SU-DHL-6 (cell line): Measurements from ENCODE around the gene SDK1.

Experiments used
- H2AFZ ChIP-seq: fragments of 200-600 bp; sonication (generic); 2 replicates; pipeline ENCODE4 v1.6.1; 2014; ENCODE audit warnings: low read depth, mild to moderate bottlenecking, moderate library complexity, mixed read lengths, antibody characterized with exemption, low read length; ENCODE audit not compliant: severe bottlenecking
- H3F3A ChIP-seq: fragments of 200-600 bp; shearing (Covaris generic); 2 replicates; pipeline ENCODE4 v1.6.0; 2016; ENCODE audit warnings: antibody characterized with exemption, mild to moderate bottlenecking; ENCODE audit not compliant: insufficient read depth
- H3K27ac ChIP-seq: fragments of 200-600 bp; sonication (generic); 2 replicates; pipeline ENCODE4 v1.5.1; 2016; ENCODE audit warnings: low read depth, mild to moderate bottlenecking, low read length, moderate library complexity, mixed read lengths
- H3K27me3 ChIP-seq: fragments of 200-600 bp; sonication (generic), shearing (Covaris generic); 2 replicates; pipeline ENCODE4 v1.6.0; 2014; ENCODE audit warnings: mild to moderate bottlenecking, low read length
- H3K36me3 ChIP-seq: fragments of 200-600 bp; sonication (generic); 2 replicates; pipeline ENCODE4 v1.6.1; 2014; ENCODE audit warnings: mild to moderate bottlenecking, low read length, mixed read lengths
- H3K4me2 ChIP-seq: fragments of 300-600, 200-600 bp; shearing (Covaris generic), sonication (generic); 2 replicates; pipeline ENCODE4 v1.6.0; 2014; ENCODE audit warnings: low read length, low read depth, mild to moderate bottlenecking; ENCODE audit not compliant: poor library complexity, severe bottlenecking
- H3K4me3 ChIP-seq: fragments of 200-600 bp; sonication (generic); 2 replicates; pipeline ENCODE4 v1.5.1; 2014; ENCODE audit warnings: antibody characterized with exemption, low read length, mild to moderate bottlenecking, mixed read lengths; ENCODE audit not compliant: insufficient read depth, poor library complexity, severe bottlenecking
- H3K79me2 ChIP-seq: fragments of 200-600 bp; sonication (generic); 2 replicates; pipeline ENCODE4 v1.6.1; 2014; ENCODE audit warnings: mild to moderate bottlenecking, low read length, moderate library complexity; ENCODE audit not compliant: insufficient read depth
- H3K9ac ChIP-seq: fragments of 200-600 bp; sonication (generic); 2 replicates; pipeline ENCODE4 v1.7.0; 2014; ENCODE audit warnings: mild to moderate bottlenecking, low read length
- H3K9me2 ChIP-seq: fragments of 200-600 bp; sonication (generic); replicated peaks from 2 replicates; pipeline ENCODE4 v1.6.1; 2014; ENCODE audit warnings: low read length; ENCODE audit not compliant: insufficient read depth
- H3K9me3 ChIP-seq: fragments of 200-600 bp; sonication (generic); 2 replicates; pipeline ENCODE4 v1.6.1; 2014; ENCODE audit warnings: low read length, mixed read lengths; ENCODE audit not compliant: insufficient read depth
- H4K20me1 ChIP-seq: fragments of 200-600 bp; sonication (generic); 2 replicates; pipeline ENCODE4 v1.6.1; 2014; ENCODE audit warnings: low read depth, mild to moderate bottlenecking, antibody characterized with exemption, low read length, moderate library complexity, mixed read lengths
- CTCF ChIP-seq: fragments of 200-600 bp; sonication (generic); IDR thresholded peaks from one replicate; pipeline ENCODE4 v1.5.1; 2017; ENCODE audit warnings: antibody characterized with exemption, mild to moderate bottlenecking, low read length, moderate library complexity; ENCODE audit not compliant: insufficient read depth, poor library complexity, severe bottlenecking
- EZH2phosphoT487 ChIP-seq: fragments of 200-600 bp; sonication (generic), shearing (Covaris generic); conservative IDR thresholded peaks from 2 replicates; pipeline ENCODE4 v1.6.1; 2018; ENCODE audit warnings: mild to moderate bottlenecking, antibody characterized with exemption, low read length, moderate library complexity, mixed read lengths

SDK1 gene

GRCh38 chr7:4066626-4067475, 765.8 kb downstream of the SDK1 start:
- H2AFZ ChIP-seq: no peak overlapping the region
- H3K27me3 ChIP-seq: no peaks in the 10 kb centered on the region
- H3K9me2 ChIP-seq: no peaks in the 10 kb centered on the region
- no peaks in the 10 kb centered on the region for H3K9me3 ChIP-seq
- H4K20me1 ChIP-seq: no peaks in the 10 kb centered on the region
- no peak overlapping the region for H3K27ac ChIP-seq
- H3F3A ChIP-seq: no peaks in the 10 kb centered on the region
- TF ChIP-seq EZH2phosphoT487: no peak
- TF ChIP-seq CTCF: no peak
- H3K79me2 ChIP-seq: no peaks in the 10 kb centered on the region
- no peak overlapping the region for H3K4me2 ChIP-seq
- H3K9ac ChIP-seq: no peak overlapping the region
- no peak overlapping the region for H3K4me3 ChIP-seq
- no peaks in the 10 kb centered on the region for H3K36me3 ChIP-seq

GRCh38 chr7:4067476-4067760, 766.4 kb downstream of the SDK1 start:
- no peak overlapping the region for H3K4me2 ChIP-seq
- no peaks in the 10 kb centered on the region for H3K36me3 ChIP-seq
- H3K27me3 ChIP-seq: no peaks in the 10 kb centered on the region
- H3K9me3 ChIP-seq: no peaks in the 10 kb centered on the region
- no peaks in the 10 kb centered on the region for H3K9me2 ChIP-seq
- no peak overlapping the region for H3K4me3 ChIP-seq
- TF ChIP-seq CTCF (no peak), EZH2phosphoT487 (no peak)
- no peak overlapping the region for H3K27ac ChIP-seq
- H2AFZ ChIP-seq: no peak overlapping the region
- no peaks in the 10 kb centered on the region for H3F3A ChIP-seq
- H4K20me1 ChIP-seq: no peaks in the 10 kb centered on the region
- H3K79me2 ChIP-seq: no peaks in the 10 kb centered on the region
- H3K9ac ChIP-seq: no peak overlapping the region

GRCh38 chr7:4067874-4068273, 766.8 kb downstream of the SDK1 start:
- H2AFZ ChIP-seq: no peak overlapping the region
- no peaks in the 10 kb centered on the region for H4K20me1 ChIP-seq
- H3K27ac ChIP-seq: no peak overlapping the region
- no peaks in the 10 kb centered on the region for H3K27me3 ChIP-seq
- no peak overlapping the region for H3K9ac ChIP-seq
- H3K4me3 ChIP-seq: no peak overlapping the region
- H3F3A ChIP-seq: no peaks in the 10 kb centered on the region
- H3K79me2 ChIP-seq: no peaks in the 10 kb centered on the region
- H3K36me3 ChIP-seq: no peaks in the 10 kb centered on the region
- H3K9me3 ChIP-seq: no peaks in the 10 kb centered on the region
- no peaks in the 10 kb centered on the region for H3K9me2 ChIP-seq
- no peak overlapping the region for H3K4me2 ChIP-seq
- TF ChIP-seq EZH2phosphoT487: no peak

- H3K4me3 ChIP-seq: no peak overlapping the region
- no peaks in the 10 kb centered on the region for H3K9me3 ChIP-seq
- no peaks in the 10 kb centered on the region for H3K36me3 ChIP-seq
- no peaks in the 10 kb centered on the region for H3K9me2 ChIP-seq
- no peak overlapping the region for H3K27ac ChIP-seq
- H4K20me1 ChIP-seq: no peaks in the 10 kb centered on the region
- no peak overlapping the region for H2AFZ ChIP-seq
- no peak overlapping the region for H3K4me2 ChIP-seq
- H3F3A ChIP-seq: no peaks in the 10 kb centered on the region
- no peaks in the 10 kb centered on the region for H3K27me3 ChIP-seq
- no peak overlapping the region for H3K9ac ChIP-seq
- no peak for TF ChIP-seq EZH2phosphoT487
- TF ChIP-seq CTCF: no peak
- H3K79me2 ChIP-seq: no peaks in the 10 kb centered on the region
Observed at GRCh38 chr7:4068286-4068685, 767.2 kb downstream of the SDK1 start.
